ENCODE measurements around the gene KDSR. TPM values are rescaled to one million over a fixed set of nuclear protein-coding genes. Genes with fewer than 3 reads are reported as not detected.

Gene KDSR
- total RNA-seq, 1 donor from 2014 or later, result 208 TPM

GRCh38 chr18:63309422-63309821 lies 57.6 kb downstream of the KDSR start:
- H3K4me1 ChIP-seq, result peaks cover 1 to 17% of the 10 kb centered on the region in 2 donors
- intact Hi-C loops (cut with DNase I), result no loop called here
- H3K27ac ChIP-seq, result no peak overlapping the region
- H3K27me3 ChIP-seq, result no peaks in the 10 kb centered on the region
- no peaks in the 10 kb centered on the region for H3K36me3 ChIP-seq
- TF ChIP-seq CTCF (IDR thresholded peaks at IDR 0.05), result no peak
- H3K4me3 ChIP-seq, result no peak overlapping the region
- DNase-seq (ENCODE audit: low spot score in 2 of 2), result no peak
- H3K9me3 ChIP-seq, result no peaks in the 10 kb centered on the region

GRCh38 chr18:63307551-63308200 lies 59.3 kb downstream of the KDSR start:
- Histone ChIP-seq H3K4me3 (no peak overlapping the region), H3K27me3 (no peaks in the 10 kb centered on the region), H3K4me1 (peaks cover 0 to 8% of the 10 kb centered on the region in 2 donors), H3K27ac (no peak overlapping the region), H3K36me3 (no peaks in the 10 kb centered on the region), H3K9me3 (no peaks in the 10 kb centered on the region)
- DNase-seq (ENCODE audit: low spot score in 2 of 2), result no peak
- TF ChIP-seq CTCF (IDR thresholded peaks at IDR 0.05), result no peak
- intact Hi-C loops (cut with DNase I), result no loop called here

- no peak overlapping the region for H3K4me3 ChIP-seq
- H3K27ac ChIP-seq, result no peak overlapping the region
- H3K36me3 ChIP-seq, result no peaks in the 10 kb centered on the region
- H3K27me3 ChIP-seq, result no peaks in the 10 kb centered on the region
- peaks cover 0 to 10% of the 10 kb centered on the region in 2 donors for H3K4me1 ChIP-seq
- intact Hi-C loops (cut with DNase I), result no loop called here
- no peak for DNase-seq (ENCODE audit: low spot score in 2 of 2)
- H3K9me3 ChIP-seq, result no peaks in the 10 kb centered on the region
- no peak for TF ChIP-seq CTCF (IDR thresholded peaks at IDR 0.05)
Observed at GRCh38 chr18:63306819-63307550, 60.0 kb downstream of the KDSR start.

- no peak for DNase-seq (ENCODE audit: low spot score in 2 of 2)
- no peaks in the 10 kb centered on the region for H3K36me3 ChIP-seq
- H3K9me3 ChIP-seq, result no peaks in the 10 kb centered on the region
- H3K27me3 ChIP-seq, result no peaks in the 10 kb centered on the region
- peaks cover 0 to 11% of the 10 kb centered on the region in 2 donors for H3K4me1 ChIP-seq
- TF ChIP-seq CTCF (IDR thresholded peaks at IDR 0.05), result no peak
- intact Hi-C loops (cut with DNase I), result no loop called here
- no peak overlapping the region for H3K27ac ChIP-seq
- no peak overlapping the region for H3K4me3 ChIP-seq
Observed at GRCh38 chr18:63306249-63306648, 60.8 kb downstream of the KDSR start.

GRCh38 chr18:63303547-63303946 lies 63.5 kb downstream of the KDSR start:
- peaks cover 0 to 11% of the 10 kb centered on the region in 2 donors for H3K4me1 ChIP-seq
- DNase-seq (ENCODE audit: low spot score in 2 of 2), result no peak

More at GRCh38 chr18:63303547-63303946, 63.5 kb downstream of the KDSR start:
- intact Hi-C loops (cut with DNase I), result loop anchor here (5.0 kb wide), 1 partner anchor 41 kb away; no protein-coding TSS in a partner anchor
- Histone ChIP-seq H3K27me3 (no peaks in the 10 kb centered on the region), H3K4me3 (no peak overlapping the region), H3K9me3 (no peaks in the 10 kb centered on the region), H3K27ac (peak overlapping the region in 1 of 2 donors; percentile 45), H3K36me3 (no peaks in the 10 kb centered on the region)
- no peak for TF ChIP-seq CTCF (IDR thresholded peaks at IDR 0.05)
